BLaER1 (cell line): ENCODE results near the gene RIPOR2.
A peak's percentile ranks its signal among the peaks of the same experiment; 100 is the strongest.
"Not testable (repeated sequence)": the region's sequence is repeated elsewhere in the genome, so short reads cannot be mapped to it uniquely, and the experiment has no call there.

ENCODE experiments used
- H3K27ac ChIP-seq: shearing (Covaris generic); formaldehyde crosslinking; 2 replicates; pipeline ENCODE4 v1.8.1; 2022
- H3K27me3 ChIP-seq: shearing (Covaris generic); formaldehyde crosslinking; 2 replicates; pipeline ENCODE4 v1.8.1; 2022
- H3K36me3 ChIP-seq: shearing (Covaris generic); formaldehyde crosslinking; 2 replicates; pipeline ENCODE4 v1.8.1; 2022
- H3K4me1 ChIP-seq: shearing (Covaris generic); formaldehyde crosslinking; 2 replicates; pipeline ENCODE4 v1.8.1; 2022
- H3K4me2 ChIP-seq: shearing (Covaris generic); formaldehyde crosslinking; 2 replicates; pipeline ENCODE4 v1.8.1; 2022
- H3K4me3 ChIP-seq: shearing (Covaris generic); formaldehyde crosslinking; 2 replicates; pipeline ENCODE4 v1.8.1; 2022
- H3K9ac ChIP-seq: shearing (Covaris generic); formaldehyde crosslinking; 2 replicates; pipeline ENCODE4 v1.8.1; 2022
- H3K9me3 ChIP-seq: shearing (Covaris generic); formaldehyde crosslinking; 2 replicates; pipeline ENCODE4 v1.8.1; 2022
- H4K20me1 ChIP-seq: shearing (Covaris generic); formaldehyde crosslinking; 2 replicates; pipeline ENCODE4 v1.8.1; 2022
- Cebpa-rat ChIP-seq: shearing (Covaris generic); IDR thresholded peaks from 2 replicates; pipeline ENCODE4 v1.8.1; 2022

RIPOR2 gene

GRCh38 chr6:24920136-24920535 lies 15.6 kb downstream of the RIPOR2 start:
- no peak for TF ChIP-seq Cebpa-rat

GRCh38 chr6:24919056-24919892 lies 16.5 kb downstream of the RIPOR2 start:
- Histone ChIP-seq H4K20me1 (no peaks in the 10 kb centered on the region), H3K9ac (peak overlapping the region; percentile 42; the same call in 1 of the 2 replicates), H3K4me1 (peaks cover 55% of the 10 kb centered on the region), H3K27me3 (no peaks in the 10 kb centered on the region), H3K4me2 (peak overlapping the region; percentile 74), H3K9me3 (no peaks in the 10 kb centered on the region), H3K4me3 (peak overlapping the region; percentile 32), H3K36me3 (no peaks in the 10 kb centered on the region), H3K27ac (peak overlapping the region; percentile 71)
- TF ChIP-seq Cebpa-rat = no peak

More at GRCh38 chr6:24920136-24920535, 15.6 kb downstream of the RIPOR2 start:
- no peaks in the 10 kb centered on the region for H4K20me1 ChIP-seq
- peak overlapping the region; percentile 74 for H3K4me2 ChIP-seq
- H3K9ac ChIP-seq = 0 out of 2 replicates have a peak overlapping the region, but pooled peaks have one; percentile 42
- peak overlapping the region; percentile 71 for H3K27ac ChIP-seq
- no peaks in the 10 kb centered on the region for H3K27me3 ChIP-seq
- peaks cover 55% of the 10 kb centered on the region for H3K4me1 ChIP-seq
- H3K9me3 ChIP-seq = no peaks in the 10 kb centered on the region
- H3K36me3 ChIP-seq = no peaks in the 10 kb centered on the region
- H3K4me3 ChIP-seq = no peak overlapping the region

- no peaks in the 10 kb centered on the region for H3K9me3 ChIP-seq
- H3K4me1 ChIP-seq = peaks cover 55% of the 10 kb centered on the region
- peak overlapping the region; percentile 71 for H3K27ac ChIP-seq
- H4K20me1 ChIP-seq = no peaks in the 10 kb centered on the region
- no peaks in the 10 kb centered on the region for H3K27me3 ChIP-seq
- peak overlapping the region; percentile 42; the same call in 1 of the 2 replicates for H3K9ac ChIP-seq
- H3K36me3 ChIP-seq = no peaks in the 10 kb centered on the region
- H3K4me3 ChIP-seq = peak overlapping the region; percentile 32
- no peak for TF ChIP-seq Cebpa-rat
- peak overlapping the region; percentile 74 for H3K4me2 ChIP-seq
Observed at GRCh38 chr6:24918641-24919055, 17.1 kb downstream of the RIPOR2 start.

GRCh38 chr6:24916496-24916895 lies 19.3 kb downstream of the RIPOR2 start:
- H4K20me1 ChIP-seq = no peaks in the 10 kb centered on the region
- no peaks in the 10 kb centered on the region for H3K27me3 ChIP-seq
- peaks cover 61% of the 10 kb centered on the region for H3K4me1 ChIP-seq

GRCh38 chr6:24915641-24916040 lies 20.1 kb downstream of the RIPOR2 start:
- H4K20me1 ChIP-seq = no peaks in the 10 kb centered on the region

More at GRCh38 chr6:24916496-24916895, 19.3 kb downstream of the RIPOR2 start:
- H3K27ac ChIP-seq = no peak overlapping the region
- no peaks in the 10 kb centered on the region for H3K36me3 ChIP-seq
- H3K4me2 ChIP-seq = no peak overlapping the region
- no peaks in the 10 kb centered on the region for H3K9me3 ChIP-seq
- TF ChIP-seq Cebpa-rat = no peak
- H3K9ac ChIP-seq = no peak overlapping the region
- no peak overlapping the region for H3K4me3 ChIP-seq

GRCh38 chr6:24914082-24914481 lies 21.7 kb downstream of the RIPOR2 start:
- H3K4me2 ChIP-seq, H3K9me3 ChIP-seq, H3K9ac ChIP-seq, H3K27ac ChIP-seq, H3K27me3 ChIP-seq, H3K36me3 ChIP-seq, H4K20me1 ChIP-seq, H3K4me3 ChIP-seq: not testable (repeated sequence)
- H3K4me1 ChIP-seq = peaks cover 53% of the 10 kb centered on the region

More at GRCh38 chr6:24915641-24916040, 20.1 kb downstream of the RIPOR2 start:
- Histone ChIP-seq H3K9ac (no peak overlapping the region), H3K4me3 (no peak overlapping the region), H3K27ac (no peak overlapping the region), H3K27me3 (no peaks in the 10 kb centered on the region), H3K4me2 (no peak overlapping the region), H3K4me1 (peaks cover 56% of the 10 kb centered on the region), H3K9me3 (no peaks in the 10 kb centered on the region), H3K36me3 (no peaks in the 10 kb centered on the region)
- TF ChIP-seq Cebpa-rat = no peak

GRCh38 chr6:24911796-24912382 lies 23.9 kb downstream of the RIPOR2 start:
- no peaks in the 10 kb centered on the region for H3K36me3 ChIP-seq
- H3K27ac ChIP-seq = 0 out of 2 replicates have a peak overlapping the region, but pooled peaks have one; percentile 70
- no peaks in the 10 kb centered on the region for H4K20me1 ChIP-seq
- no peaks in the 10 kb centered on the region for H3K27me3 ChIP-seq
- peak overlapping the region; percentile 74 for H3K9ac ChIP-seq
- no peak for TF ChIP-seq Cebpa-rat
- H3K4me3 ChIP-seq = peak overlapping the region; percentile 73
- H3K4me2 ChIP-seq = peak overlapping the region; percentile 94
- H3K4me1 ChIP-seq = peaks cover 58% of the 10 kb centered on the region
- H3K9me3 ChIP-seq = no peaks in the 10 kb centered on the region

GRCh38 chr6:24910961-24911725 lies 24.6 kb downstream of the RIPOR2 start:
- H3K27me3 ChIP-seq = no peaks in the 10 kb centered on the region
- peaks cover 64% of the 10 kb centered on the region for H3K4me1 ChIP-seq
- no peaks in the 10 kb centered on the region for H4K20me1 ChIP-seq
- H3K9me3 ChIP-seq = no peaks in the 10 kb centered on the region
- H3K9ac ChIP-seq = peak overlapping the region; percentile 74
- H3K36me3 ChIP-seq = no peaks in the 10 kb centered on the region
- peak overlapping the region; percentile 94 for H3K4me2 ChIP-seq
- H3K4me3 ChIP-seq = peak overlapping the region; percentile 73
- TF ChIP-seq Cebpa-rat = no peak
- peak overlapping the region; percentile 70 for H3K27ac ChIP-seq

GRCh38 chr6:24910331-24910960 lies 25.3 kb downstream of the RIPOR2 start:
- no peaks in the 10 kb centered on the region for H3K27me3 ChIP-seq
- H3K27ac ChIP-seq = peak overlapping the region; percentile 70
- no peak for TF ChIP-seq Cebpa-rat
- H3K4me1 ChIP-seq = peaks cover 71% of the 10 kb centered on the region
- H3K4me2 ChIP-seq = peak overlapping the region; percentile 94
- 0 out of 2 replicates have a peak, but pooled peaks cover 3% of the 10 kb centered on the region for H3K36me3 ChIP-seq
- H4K20me1 ChIP-seq = no peaks in the 10 kb centered on the region
- H3K4me3 ChIP-seq = peak overlapping the region; percentile 73
- peak overlapping the region; percentile 74 for H3K9ac ChIP-seq
- 0 out of 2 replicates have a peak, but pooled peaks cover 3% of the 10 kb centered on the region for H3K9me3 ChIP-seq
